ENCODE measurements around the gene RSPO4.

DNA sequence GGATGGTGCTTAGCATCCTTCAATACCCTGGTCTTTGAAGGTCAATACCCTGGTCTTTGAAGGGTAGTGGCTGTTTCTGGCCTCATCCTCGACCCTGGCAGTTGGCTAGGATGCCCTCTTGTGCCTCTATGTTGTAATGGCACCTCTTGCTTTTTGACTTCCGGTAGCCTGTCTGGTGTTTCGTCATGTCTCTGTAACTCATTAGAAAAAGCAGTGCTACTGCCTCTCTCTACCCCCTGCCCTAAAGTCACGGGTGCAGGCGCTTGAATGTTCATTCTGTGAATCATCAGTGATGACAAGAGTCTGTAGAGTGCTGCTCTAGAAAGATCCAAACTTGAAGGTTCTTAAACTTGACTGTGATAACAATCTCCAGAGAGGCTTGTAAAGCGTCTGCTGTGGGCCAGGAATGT is 28.3 kb downstream of the RSPO4 start:
- TF ChIP-seq CTCF (IDR thresholded peaks at IDR 0.05) (peak in 3 of 4 donors; percentile 18 to 36 (median 25)), POLR2A (IDR thresholded peaks at IDR 0.05) (no peak)

All from right lobe of liver (tissue), 4 donors.